Activated naive CD4-positive, alpha-beta T cell treated with anti-CD3 and anti-CD28 coated beads, Interleukin-2, amount 50 U/mL, for 72 hours (primary cell): ENCODE results near the gene NTRK3. TPM values are rescaled to one million over a fixed set of nuclear protein-coding genes. Genes with fewer than 3 reads are reported as not detected.
A peak's percentile ranks its signal among the peaks of the same experiment; 100 is the strongest.

Experiments used
- ATAC-seq, 2 donors: fragments of 150-1000 bp; cut with Tn5 transposase; 2 replicates each; pipeline ENCODE4 v1.10.0; 2021; ENCODE audit warnings: mild to moderate bottlenecking in 2 of 2, moderate library complexity in 2 of 2
- DNase-seq, 2 donors: peaks; one replicate each; pipeline ENCODE4 v3.0.0; 2021 to 2022; ENCODE audit warnings: low spot score in 2 of 2
- H3K27ac Mint-ChIP-seq, 2 donors: one replicate each; pipeline ENCODE4 v1.8.0; 2022; ENCODE audit warnings: mild to moderate bottlenecking in 2 of 2, mixed read lengths in 2 of 2
- H3K36me3 Mint-ChIP-seq, 2 donors: one replicate each; pipeline ENCODE4 v1.8.0; 2022; ENCODE audit warnings: mixed read lengths in 2 of 2
- H3K9me3 Mint-ChIP-seq, 2 donors: one replicate each; pipeline ENCODE4 v1.8.0; 2022; ENCODE audit warnings: mixed read lengths in 2 of 2
- total RNA-seq, 2 donors: library from RNA; stranded (reverse); gene quantifications; one replicate each; pipeline ENCODE4 v1.2.3, GENCODE V29; 2022

NTRK3 gene
- total RNA-seq, 2 donors from 2014 or later, result 0.71 to 4.0 TPM

DNA sequence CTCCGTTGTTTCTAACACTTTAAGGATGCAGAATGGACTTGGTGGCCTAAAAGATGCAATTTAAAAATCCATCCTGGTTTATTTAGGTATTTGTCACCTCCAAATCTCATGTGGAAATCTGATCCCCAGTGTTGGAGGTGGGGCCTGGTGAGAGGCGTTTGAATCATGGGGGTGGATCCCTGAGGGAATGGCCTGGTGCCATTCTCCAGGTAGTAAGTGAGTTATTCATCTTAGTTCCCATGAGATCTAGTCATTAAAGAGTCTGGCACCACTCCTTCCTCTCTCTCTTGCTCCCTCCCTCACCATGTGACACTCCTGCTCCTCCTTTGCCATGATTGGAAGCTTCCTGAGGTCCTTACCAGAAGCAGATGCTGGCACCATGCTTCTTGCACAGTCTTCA, 339.1 kb downstream of the NTRK3 start:
- H3K36me3 Mint-ChIP-seq, result no peaks in the 10 kb centered on the region
- H3K9me3 Mint-ChIP-seq, result peaks cover 5% of the 10 kb centered on the region in 2 donors
- DNase-seq (no peak), ATAC-seq (no peak)
- no peak overlapping the region for H3K27ac Mint-ChIP-seq

DNA sequence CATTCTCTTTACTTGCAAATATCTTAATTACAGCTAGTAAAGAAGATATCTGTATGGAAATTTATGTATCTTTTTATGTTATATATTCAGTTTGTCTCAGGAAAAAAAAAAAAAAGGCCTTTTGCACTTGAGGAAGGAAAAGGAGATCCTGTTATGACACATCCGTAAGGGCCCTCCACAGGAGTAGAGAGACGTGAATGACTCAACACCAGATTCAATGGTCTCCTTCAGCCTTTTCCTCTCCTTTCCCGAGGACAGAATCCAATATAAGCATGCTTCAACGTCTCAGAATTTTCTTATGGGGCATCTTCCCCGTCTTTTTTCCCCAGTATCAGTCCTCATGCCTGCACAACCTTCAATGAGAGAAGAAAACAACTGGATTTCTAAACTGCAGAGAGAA, 340.3 kb downstream of the NTRK3 start:
- H3K27ac Mint-ChIP-seq, result no peak overlapping the region
- no peaks in the 10 kb centered on the region for H3K36me3 Mint-ChIP-seq

DNA sequence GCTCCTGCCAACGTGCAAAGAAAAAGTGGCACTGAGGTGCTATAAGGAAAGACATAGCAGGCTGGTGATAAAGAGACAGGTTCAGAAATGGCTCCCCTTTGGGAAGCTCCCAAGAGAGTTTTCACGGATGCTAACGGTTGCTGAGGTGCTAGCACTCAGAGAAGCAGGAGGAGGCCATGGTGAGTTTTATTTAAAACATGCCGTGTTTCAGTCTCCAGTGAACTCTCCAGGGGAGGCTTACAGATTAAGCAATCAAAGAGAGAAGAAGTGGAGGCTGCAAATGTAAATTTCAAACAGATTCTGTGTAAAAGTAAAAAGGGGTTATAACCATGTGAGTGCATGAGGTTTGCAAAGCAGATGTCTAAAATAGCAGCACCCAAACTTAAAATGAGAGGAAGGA, 346.2 kb downstream of the NTRK3 start:
- DNase-seq (no peak), ATAC-seq (no peak)
- Mint-ChIP-seq H3K9me3 (peaks cover 3 to 5% of the 10 kb centered on the region in 2 donors), H3K27ac (no peak overlapping the region), H3K36me3 (no peaks in the 10 kb centered on the region)

More for the DNA sequence above, 340.3 kb downstream of the NTRK3 start:
- peaks cover 5% of the 10 kb centered on the region in 2 donors for H3K9me3 Mint-ChIP-seq
- ATAC-seq (no peak), DNase-seq (no peak)

DNA sequence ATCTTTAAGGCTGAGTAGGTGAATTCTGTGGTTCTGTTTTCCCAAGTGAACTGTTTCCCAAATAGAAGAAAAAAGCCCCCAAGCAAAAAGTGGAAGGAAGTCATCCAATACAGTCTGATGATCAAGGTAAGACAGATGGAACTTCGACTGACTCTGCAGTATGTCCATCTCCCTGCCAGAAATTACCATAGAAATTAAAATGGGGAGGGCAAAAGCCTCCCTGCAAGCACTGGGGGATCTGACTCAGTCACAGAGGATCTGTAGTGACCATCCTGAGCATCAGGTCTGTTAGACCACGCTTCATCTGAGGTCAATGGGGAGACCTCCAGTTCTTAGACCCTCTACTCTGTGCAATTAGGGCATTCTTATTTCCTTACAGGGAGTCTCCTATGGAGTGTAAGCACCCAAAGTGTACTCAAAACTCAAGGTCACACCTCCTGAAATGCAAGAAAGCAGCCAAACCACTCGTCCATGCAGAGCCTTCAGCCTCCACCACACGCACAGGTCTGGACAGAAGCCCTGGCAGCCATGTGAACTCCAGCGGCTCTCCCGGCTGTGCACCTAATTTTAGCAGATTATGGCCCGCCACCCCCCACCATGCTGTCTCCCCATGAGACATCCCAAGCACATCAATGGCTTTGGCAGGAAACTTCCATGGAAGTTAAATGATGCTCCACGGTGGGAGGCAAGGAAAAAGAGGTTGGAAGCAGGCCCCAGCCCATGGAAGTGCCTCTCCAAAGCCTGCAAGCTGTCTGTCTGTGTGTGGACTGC, 348.7 kb downstream of the NTRK3 start:
- ATAC-seq (no peak), DNase-seq (no peak)
- Mint-ChIP-seq H3K27ac (no peak overlapping the region), H3K9me3 (peaks cover 0 to 3% of the 10 kb centered on the region in 2 donors), H3K36me3 (no peaks in the 10 kb centered on the region)

DNA sequence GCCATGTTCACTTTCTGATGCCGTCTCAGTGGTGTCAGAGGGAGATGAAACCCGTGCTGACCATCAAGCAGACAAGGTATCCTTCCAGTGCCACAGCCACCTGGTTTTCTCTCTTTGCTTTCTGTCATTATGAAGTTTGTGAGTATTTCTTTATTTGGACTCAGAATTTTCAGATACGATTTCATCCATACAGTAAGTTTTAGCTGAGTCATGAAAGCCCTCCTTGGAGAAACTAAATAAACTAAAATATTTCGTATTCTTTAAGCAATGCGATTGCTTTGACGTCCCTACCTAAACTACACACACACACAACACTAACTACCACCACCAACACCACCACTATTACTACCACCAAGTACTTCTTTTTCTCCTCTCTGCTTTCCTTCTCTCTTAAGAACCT, 350.1 kb downstream of the NTRK3 start:
- DNase-seq (no peak), ATAC-seq (no peak)
- H3K27ac Mint-ChIP-seq, result no peak overlapping the region
- no peaks in the 10 kb centered on the region for H3K36me3 Mint-ChIP-seq
- peaks cover 0 to 3% of the 10 kb centered on the region in 2 donors for H3K9me3 Mint-ChIP-seq

DNA sequence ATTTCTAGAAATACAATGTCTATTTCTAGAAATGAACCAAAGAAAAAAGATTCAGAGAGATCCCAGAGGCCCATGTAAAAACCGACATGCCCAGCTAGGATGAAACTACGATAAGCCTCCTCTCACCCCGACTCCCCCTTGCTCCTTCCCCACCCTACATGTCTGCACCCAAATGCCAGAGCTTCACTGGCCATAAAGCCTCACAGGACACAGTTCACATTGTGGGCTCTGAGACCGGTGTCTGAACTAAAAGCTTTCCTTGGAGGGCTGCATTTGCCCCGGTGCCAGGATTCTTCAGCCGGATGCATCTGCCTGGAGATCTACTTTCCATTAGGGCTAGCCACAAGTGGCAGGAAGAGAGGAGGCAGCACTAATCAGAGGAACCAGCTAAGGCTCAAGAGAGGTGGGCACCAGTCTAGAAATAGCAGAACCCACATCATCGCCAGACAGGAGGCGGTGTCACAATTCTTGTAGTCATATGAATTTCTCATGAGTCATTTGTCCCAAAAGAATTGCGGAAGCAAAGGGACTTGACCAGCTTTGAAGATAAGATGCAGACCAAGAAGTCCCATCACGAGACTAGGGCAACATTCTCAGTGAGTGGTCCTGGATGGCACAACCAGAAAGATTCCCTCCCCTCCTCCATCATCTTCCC, 353.6 kb downstream of the NTRK3 start:
- ATAC-seq (no peak), DNase-seq (no peak)
- H3K9me3 Mint-ChIP-seq, result no peaks in the 10 kb centered on the region
- H3K27ac Mint-ChIP-seq, result peak overlapping the region in 1 of 2 donors; percentile 29
- H3K36me3 Mint-ChIP-seq, result no peaks in the 10 kb centered on the region

DNA sequence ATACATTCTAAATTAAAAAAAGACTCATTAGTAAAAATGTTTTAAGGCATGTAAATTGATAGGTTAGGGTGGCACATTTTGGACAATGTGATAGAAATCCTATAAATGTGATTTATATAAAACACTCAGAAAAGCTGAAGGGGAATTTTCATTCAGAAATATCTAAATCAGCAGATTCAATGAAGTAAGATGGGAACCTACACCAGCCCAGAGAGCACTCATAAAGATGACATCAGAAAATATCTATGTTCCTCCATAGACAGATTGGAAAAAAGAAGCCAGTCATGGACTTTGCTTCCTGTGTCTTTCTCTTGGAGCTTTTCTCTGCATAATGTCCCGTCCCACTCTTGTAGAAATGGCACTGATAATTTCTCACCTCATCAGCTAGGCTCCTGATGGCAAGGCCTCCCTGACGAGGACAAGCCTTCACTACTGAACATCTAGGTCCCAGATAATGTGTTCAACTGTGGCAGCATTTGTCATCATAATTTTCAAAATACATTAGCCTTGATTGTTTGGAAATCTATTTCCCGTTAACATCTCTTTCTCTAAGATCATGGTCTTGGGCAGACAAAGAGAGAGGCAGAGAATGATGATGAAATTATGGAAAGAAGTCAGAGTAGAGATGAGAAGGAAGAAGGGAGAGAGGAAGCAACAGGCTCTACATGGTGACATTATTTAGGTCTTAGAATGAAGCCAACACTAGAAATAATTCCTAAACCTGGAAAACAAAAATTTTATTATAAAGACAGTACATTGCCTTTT, 354.4 kb downstream of the NTRK3 start:
- Mint-ChIP-seq H3K36me3 (no peaks in the 10 kb centered on the region), H3K9me3 (no peaks in the 10 kb centered on the region), H3K27ac (no peak overlapping the region)
- ATAC-seq (no peak), DNase-seq (no peak)

DNA sequence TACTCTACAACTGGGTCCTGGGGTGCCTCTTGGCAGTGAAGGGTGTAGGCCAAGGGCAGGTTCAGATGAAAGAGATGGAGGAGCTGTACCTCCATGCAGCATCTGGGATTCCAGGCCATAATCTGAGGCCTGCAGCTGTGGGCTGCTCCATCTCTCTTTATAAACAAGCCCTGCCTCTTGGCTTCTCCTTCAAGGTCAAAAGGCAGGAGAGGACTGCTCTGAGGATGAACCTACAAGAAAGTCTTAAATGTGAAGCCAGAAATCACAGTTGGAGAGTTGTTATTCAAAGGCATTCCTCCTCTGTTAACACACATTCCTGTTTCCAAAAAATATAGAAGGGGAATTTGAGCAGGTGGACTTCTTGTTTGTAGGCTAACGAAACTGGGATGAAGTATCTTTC, 355.5 kb downstream of the NTRK3 start:
- H3K36me3 Mint-ChIP-seq, result no peaks in the 10 kb centered on the region
- ATAC-seq (no peak), DNase-seq (no peak)
- H3K9me3 Mint-ChIP-seq, result no peaks in the 10 kb centered on the region
- no peak overlapping the region for H3K27ac Mint-ChIP-seq

DNA sequence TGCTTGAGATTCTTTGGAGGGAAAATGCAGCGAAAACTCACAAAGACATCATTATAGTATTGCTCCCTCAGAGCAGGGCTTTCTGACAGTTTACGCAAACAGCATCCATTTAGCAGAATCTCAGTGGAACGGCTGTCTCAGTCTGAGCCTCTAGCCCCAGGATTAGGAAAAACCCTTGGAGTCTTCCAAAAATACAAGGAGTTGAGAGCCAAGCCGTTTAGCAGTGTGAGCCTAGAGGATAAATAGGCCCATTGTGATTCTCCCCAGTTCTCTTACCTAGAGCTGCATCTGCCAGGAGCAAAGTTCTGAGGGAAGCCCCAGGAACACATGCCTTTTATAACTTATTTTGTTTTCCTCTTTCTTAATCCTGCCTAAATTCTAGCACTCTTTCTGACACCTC, 359.6 kb downstream of the NTRK3 start:
- DNase-seq, result no peak
- no peak for ATAC-seq
- Mint-ChIP-seq H3K36me3 (no peaks in the 10 kb centered on the region), H3K27ac (no peak overlapping the region), H3K9me3 (no peaks in the 10 kb centered on the region)

DNA sequence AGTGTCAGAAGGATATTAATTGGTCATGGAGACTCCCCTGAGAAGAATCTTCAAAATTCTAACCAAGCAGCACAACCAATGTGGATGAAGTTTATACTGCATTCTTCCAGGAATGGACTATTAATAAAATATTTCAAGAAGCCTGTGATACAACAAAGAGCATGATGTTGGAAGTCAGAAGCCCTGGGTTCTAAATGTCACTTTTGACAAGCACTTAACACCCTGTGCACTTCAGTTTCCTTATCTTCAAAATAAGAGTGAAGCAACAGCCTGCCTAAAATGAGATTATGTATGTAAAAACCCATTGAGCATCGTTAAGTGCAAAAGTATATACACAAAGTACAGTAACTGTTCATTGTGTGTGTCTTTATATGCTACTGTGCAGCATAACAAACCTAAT, 369.4 kb downstream of the NTRK3 start:
- H3K9me3 Mint-ChIP-seq, result no peaks in the 10 kb centered on the region

DNA sequence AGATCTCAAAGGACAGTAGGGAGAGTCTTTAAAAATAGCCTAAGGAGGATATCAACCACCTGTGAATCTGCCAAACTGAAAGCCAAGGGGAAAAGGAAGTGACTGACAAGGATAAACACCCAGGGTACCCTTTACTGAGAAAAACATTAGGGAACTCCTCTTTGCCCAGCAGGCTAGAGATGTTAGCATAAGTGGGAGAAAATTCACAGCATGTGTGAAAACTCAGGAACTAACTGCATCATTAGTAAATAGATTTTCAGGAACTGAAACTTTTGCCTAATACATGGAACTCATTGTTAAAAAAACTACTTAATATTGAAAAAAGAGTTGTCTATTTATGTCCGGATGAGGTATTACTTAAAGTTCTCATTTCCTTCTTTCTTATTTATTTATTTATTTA, 375.5 kb downstream of the NTRK3 start:
- Mint-ChIP-seq H3K36me3 (no peaks in the 10 kb centered on the region), H3K27ac (no peak overlapping the region), H3K9me3 (no peaks in the 10 kb centered on the region)
- no peak for ATAC-seq
- DNase-seq, result no peak

More for the DNA sequence above, 369.4 kb downstream of the NTRK3 start:
- no peak for ATAC-seq
- Mint-ChIP-seq H3K27ac (no peak overlapping the region), H3K36me3 (no peaks in the 10 kb centered on the region)
- no peak for DNase-seq

DNA sequence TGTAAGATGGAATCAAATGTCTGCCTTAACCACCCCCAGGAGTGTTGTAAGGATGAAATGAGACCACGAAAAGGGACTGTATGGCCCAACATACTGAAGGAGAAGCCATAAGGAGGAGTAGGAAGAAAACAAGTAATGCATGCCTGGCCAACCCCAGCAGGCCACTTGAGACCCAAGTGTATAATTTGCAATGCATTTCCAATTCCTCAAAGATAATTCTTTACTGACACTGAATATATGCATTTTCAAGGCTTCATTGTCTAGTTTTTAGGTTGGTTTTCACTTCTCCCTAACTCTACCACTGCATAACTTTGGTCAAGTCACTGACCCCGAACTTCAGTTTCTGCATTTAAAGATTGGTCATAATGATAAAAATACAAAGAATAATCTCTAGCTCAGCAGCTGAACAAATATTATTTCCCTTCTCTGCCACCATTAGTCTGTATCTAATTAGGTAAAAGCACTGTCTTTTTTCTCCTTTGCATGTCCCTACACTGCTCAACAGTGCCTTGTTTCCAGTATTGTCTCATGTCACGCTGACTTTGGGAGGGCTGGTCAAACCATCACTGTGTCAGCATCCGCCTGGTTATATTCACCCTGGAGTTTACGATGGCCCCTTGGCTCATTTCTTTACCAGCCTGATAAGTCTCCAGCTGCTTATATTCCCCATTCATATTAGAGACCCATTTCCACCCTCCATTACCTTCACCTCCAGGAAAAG, 378.6 kb downstream of the NTRK3 start:
- Mint-ChIP-seq H3K27ac (no peak overlapping the region), H3K36me3 (no peaks in the 10 kb centered on the region), H3K9me3 (no peaks in the 10 kb centered on the region)
- DNase-seq (no peak), ATAC-seq (no peak)

DNA sequence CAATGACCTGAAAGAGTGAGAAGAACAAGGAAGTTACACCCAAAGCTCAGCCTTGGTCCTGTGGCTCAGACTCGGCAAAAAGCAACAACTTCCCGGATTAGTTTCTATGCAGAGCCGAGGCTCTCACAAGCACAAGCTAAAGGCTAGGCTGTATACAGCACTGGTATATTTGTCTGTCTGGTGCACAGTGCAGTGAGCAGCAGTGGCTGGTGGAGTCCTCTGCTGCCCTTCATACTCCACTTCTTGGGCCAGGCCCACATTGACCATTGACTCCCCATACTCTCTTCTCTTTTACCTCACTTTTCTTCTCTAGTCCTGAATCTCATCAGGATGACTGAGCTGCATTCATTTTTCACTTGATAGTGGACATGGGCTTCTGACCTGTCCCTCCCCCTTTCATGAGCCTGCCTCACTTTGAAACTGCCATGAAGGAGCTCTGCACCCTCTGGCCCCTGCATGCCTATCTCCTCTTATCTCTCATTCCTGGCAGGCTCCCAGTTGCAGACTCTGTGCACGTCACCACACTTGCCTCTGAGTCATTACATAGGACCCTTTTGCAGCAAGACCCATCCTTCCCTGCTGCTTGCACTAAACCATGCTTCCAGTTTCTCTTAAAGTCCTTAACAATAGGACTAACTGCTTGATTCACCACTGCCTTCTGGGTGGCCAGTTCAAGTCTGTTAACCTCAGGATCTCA, 379.3 kb downstream of the NTRK3 start:
- H3K27ac Mint-ChIP-seq, result no peak overlapping the region
- ATAC-seq (no peak), DNase-seq (no peak)
- H3K9me3 Mint-ChIP-seq, result no peaks in the 10 kb centered on the region
- H3K36me3 Mint-ChIP-seq, result no peaks in the 10 kb centered on the region

DNA sequence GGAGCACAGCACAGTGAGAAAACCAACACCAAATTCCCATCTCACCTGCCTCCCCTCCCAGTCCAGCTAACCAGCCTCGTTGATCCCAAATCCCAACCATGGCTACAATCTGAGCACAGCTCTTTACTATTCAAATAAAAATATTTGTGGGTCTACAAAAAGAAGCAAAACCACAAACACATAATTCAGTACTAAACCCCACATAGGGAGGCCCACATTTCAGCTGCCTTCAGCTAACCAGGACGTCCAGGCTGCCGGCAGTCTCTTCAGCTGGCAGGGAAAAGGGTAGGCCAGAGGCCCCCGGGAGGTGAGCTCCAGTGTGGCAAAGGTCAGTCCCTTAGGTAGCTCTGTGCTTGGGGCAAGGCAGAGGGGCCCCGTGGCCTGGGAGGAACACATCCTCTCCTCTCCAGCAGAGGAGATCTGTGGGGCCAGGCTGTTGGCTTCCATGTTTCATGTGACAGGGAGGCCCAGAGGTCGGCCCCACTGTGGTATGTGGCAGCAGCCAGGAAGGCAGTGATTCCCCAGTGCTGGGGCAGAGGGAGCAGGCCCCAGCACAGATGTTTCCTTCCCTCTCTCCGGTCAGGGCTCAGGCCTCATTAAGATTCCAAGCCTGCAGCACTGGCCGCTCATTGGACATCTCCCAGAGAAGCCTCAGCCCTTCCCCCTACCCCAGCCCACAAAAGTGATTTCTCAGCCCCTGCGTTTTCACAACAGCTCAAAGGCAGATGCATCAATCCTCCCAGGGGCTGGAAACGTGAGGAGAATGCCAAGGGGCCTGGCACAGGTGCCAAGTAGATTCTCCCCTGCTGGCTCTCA, 381.4 kb downstream of the NTRK3 start:
- Mint-ChIP-seq H3K9me3 (no peaks in the 10 kb centered on the region), H3K36me3 (no peaks in the 10 kb centered on the region), H3K27ac (no peak overlapping the region)
- DNase-seq, result no peak
- ATAC-seq, result no peak

DNA sequence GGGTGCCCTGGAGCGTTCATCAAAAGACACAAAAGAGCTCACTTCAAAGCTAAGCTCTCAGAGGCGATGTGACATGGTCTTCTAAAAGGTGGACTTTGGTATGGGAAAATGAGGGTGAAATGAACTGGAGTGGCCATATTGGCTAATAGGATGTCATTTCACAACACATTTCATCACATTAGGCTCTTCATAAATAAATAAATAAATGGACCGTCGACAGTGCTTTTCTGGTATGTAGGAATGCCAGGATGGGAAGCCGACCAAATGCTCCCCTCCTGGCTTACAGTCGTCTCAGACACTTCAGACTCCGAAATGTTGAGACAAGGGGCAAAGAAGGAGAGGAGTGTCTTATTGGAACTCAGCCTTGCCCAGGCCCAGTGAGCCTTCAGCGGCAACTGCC, 383.0 kb downstream of the NTRK3 start:
- no peak overlapping the region for H3K27ac Mint-ChIP-seq
- H3K36me3 Mint-ChIP-seq, result no peaks in the 10 kb centered on the region
- ATAC-seq, result no peak
- DNase-seq, result no peak
- H3K9me3 Mint-ChIP-seq, result no peaks in the 10 kb centered on the region
